SK-N-SH (cell line): ENCODE results near the gene COQ8B. TPM values are rescaled to one million over a fixed set of nuclear protein-coding genes. Genes with fewer than 3 reads are reported as not detected.

Experiments
- CTCF ChIA-PET: fragments of 300-600, 350-600 bp; formaldehyde crosslinking; extraction: SDS; loops from one replicate; lab custom pipeline; 2021; lab: Yijun Ruan, JAX
- POLR2A ChIA-PET: fragments of 350-600 bp; sonication (Branson Sonifier 250); formaldehyde crosslinking; extraction: SDS; loops from one replicate; lab custom pipeline; 2020; ENCODE audit warnings: antibody characterized with exemption, inconsistent platforms; lab: Yijun Ruan, JAX
- DNase-seq: peaks from one replicate; pipeline ENCODE4 v3.0.0; 2012
- H2AFZ ChIP-seq: fragments of 200-600 bp; sonication (generic); 2 replicates; pipeline ENCODE4 v1.8.1; 2016; ENCODE audit warnings: antibody characterized with exemption, mild to moderate bottlenecking, low read depth
- H3F3A ChIP-seq: fragments of 200-600 bp; sonication (generic); replicated peaks from 2 replicates; pipeline ENCODE3; 2016; ENCODE audit warnings: antibody characterized with exemption, mild to moderate bottlenecking; ENCODE audit not compliant: insufficient read depth
- H3K27ac ChIP-seq, 2 experiments: fragments of 200-500 bp in 1 of 2; fragments of 200-600 bp in 1 of 2; sonication (Bioruptor generic) in 1 of 2; sonication (generic), shearing (Covaris generic) in 1 of 2; 2 replicates each; pipeline versions ENCODE4 v1.5.1 to v1.6.1; 2014 to 2016; ENCODE audit warnings: low read depth in 2 of 2, inconsistent platforms in 1 of 2, low read length in 1 of 2, mild to moderate bottlenecking in 1 of 2, mixed read lengths in 1 of 2
- H3K27me3 ChIP-seq: fragments of 200-600 bp; sonication (generic), shearing (Covaris generic); 2 replicates; pipeline ENCODE4 v1.6.1; 2016; ENCODE audit warnings: mixed run types; ENCODE audit not compliant: insufficient read depth
- H3K36me3 ChIP-seq, 2 experiments: fragments of 200-500 bp in 1 of 2; fragments of 200-600 bp in 1 of 2; sonication (Bioruptor generic) in 1 of 2; sonication (generic) in 1 of 2; replicated peaks in 1 of 2; 2 replicates each; pipeline versions ENCODE3 to v1.5.1; 2014 to 2016; ENCODE audit warnings: low read length in 1 of 2, mild to moderate bottlenecking in 1 of 2; ENCODE audit not compliant: insufficient read depth in 2 of 2, control insufficient read depth in 1 of 2
- H3K4me1 ChIP-seq, 2 experiments: fragments of 200-500 bp in 1 of 2; fragments of 200-600 bp in 1 of 2; sonication (Bioruptor generic) in 1 of 2; sonication (generic), shearing (Covaris generic) in 1 of 2; 2 replicates each; pipeline versions ENCODE4 v1.5.1 to v1.6.1; 2014 to 2016; ENCODE audit warnings: low read depth in 1 of 2, low read length in 1 of 2, mixed run types in 1 of 2; ENCODE audit not compliant: insufficient read depth in 2 of 2, control insufficient read depth in 1 of 2
- H3K4me2 ChIP-seq: fragments of 200-600 bp; sonication (generic), shearing (Covaris generic); 2 replicates; pipeline ENCODE4 v1.6.1; 2017; ENCODE audit warnings: mixed run types
- H3K4me3 ChIP-seq, 2 experiments: fragments of 200-500 bp in 1 of 2; fragments of 200-600 bp in 1 of 2; sonication (Bioruptor generic) in 1 of 2; sonication (generic), shearing (Covaris generic) in 1 of 2; 2 replicates each; pipeline versions ENCODE4 v1.5.1 to v1.8.1; 2014 to 2016; ENCODE audit warnings: low read depth in 2 of 2, inconsistent platforms in 1 of 2, low read length in 1 of 2, mild to moderate bottlenecking in 1 of 2, mixed read lengths in 1 of 2, moderate library complexity in 1 of 2
- H3K79me2 ChIP-seq: fragments of 200-600 bp; sonication (generic); 2 replicates; pipeline ENCODE4 v1.8.1; 2017; ENCODE audit warnings: mild to moderate bottlenecking; ENCODE audit not compliant: insufficient read depth
- H3K9ac ChIP-seq: fragments of 200-600 bp; sonication (generic); 2 replicates; pipeline ENCODE4 v1.6.1; 2017; ENCODE audit warnings: mixed run types
- H3K9me2 ChIP-seq: fragments of 200-600 bp; sonication (generic); 2 replicates; pipeline ENCODE4 v1.6.1; 2017; ENCODE audit warnings: mixed run types
- H3K9me3 ChIP-seq: fragments of 200-600 bp; sonication (generic); 2 replicates; pipeline ENCODE4 v1.6.1; 2017; ENCODE audit warnings: mixed run types, mild to moderate bottlenecking, moderate library complexity
- H4K20me1 ChIP-seq: fragments of 200-600 bp; sonication (generic); 2 replicates; pipeline ENCODE4 v1.6.1; 2017; ENCODE audit warnings: mild to moderate bottlenecking, mixed run types; ENCODE audit not compliant: insufficient read depth
- CHD2 ChIP-seq: fragments of 150-350 bp; IDR thresholded peaks from 2 replicates; pipeline ENCODE4 v1.6.1; 2018; ENCODE audit warnings: low read length; ENCODE audit not compliant: partially characterized antibody
- CTCF ChIP-seq: fragments of 200-600 bp; sonication (generic); IDR thresholded peaks from 2 replicates; pipeline ENCODE4 v1.6.1; 2017; ENCODE audit warnings: antibody characterized with exemption, mild to moderate bottlenecking, moderate library complexity
- EP300 ChIP-seq, 2 experiments: IDR thresholded peaks; 2 replicates each; pipeline versions ENCODE4 v1.4.0 to v1.6.1; 2012; ENCODE audit warnings: borderline replicate concordance in 1 of 2, low read depth in 1 of 2, low read length in 1 of 2
- FOXJ3 ChIP-seq: sonication (generic); formaldehyde crosslinking; IDR thresholded peaks from 2 replicates; pipeline ENCODE4 v1.5.1; 2020; ENCODE audit warnings: mild to moderate bottlenecking, missing genetic modification reagents
- FOXM1 ChIP-seq: IDR thresholded peaks from 2 replicates; pipeline ENCODE4 v1.4.0; 2012; ENCODE audit warnings: low read depth, mild to moderate bottlenecking
- GATA2 ChIP-seq: sonication (generic); formaldehyde crosslinking; IDR thresholded peaks from 2 replicates; pipeline ENCODE4 v1.5.0; 2020; ENCODE audit warnings: mild to moderate bottlenecking, missing genetic modification reagents
- IRF3 ChIP-seq: fragments of 150-350 bp; IDR thresholded peaks from 2 replicates; pipeline ENCODE4 v1.6.1; 2016; ENCODE audit warnings: mild to moderate bottlenecking, low read depth, low read length
- MAX ChIP-seq: IDR thresholded peaks from 2 replicates; pipeline ENCODE4 v1.4.0; 2012; ENCODE audit warnings: low read depth
- MEF2A ChIP-seq: IDR thresholded peaks from 2 replicates; pipeline ENCODE4 v1.4.0; 2012; ENCODE audit warnings: low read depth, borderline replicate concordance
- MXI1 ChIP-seq: IDR thresholded peaks from 2 replicates; pipeline ENCODE4 v1.6.1; 2012; ENCODE audit warnings: mild to moderate bottlenecking, low read depth, low read length, improper control_type of control experiment
- NFIC ChIP-seq: IDR thresholded peaks from 2 replicates; pipeline ENCODE4 v1.4.0; 2012; ENCODE audit warnings: borderline replicate concordance
- NRF1 ChIP-seq: IDR thresholded peaks from 2 replicates; pipeline ENCODE4 v1.6.1; 2012; ENCODE audit warnings: low read depth, mild to moderate bottlenecking, low read length
- PBX3 ChIP-seq: IDR thresholded peaks from 2 replicates; pipeline ENCODE4; 2012
- RCOR1 ChIP-seq: fragments of 150-350 bp; IDR thresholded peaks from 2 replicates; pipeline ENCODE4 v1.6.1; 2017; ENCODE audit warnings: antibody characterized with exemption, low read length
- REST ChIP-seq: IDR thresholded peaks from 2 replicates; pipeline ENCODE4 v1.6.1; 2012; ENCODE audit warnings: mild to moderate bottlenecking, low read depth, low read length, moderate library complexity
- RXRA ChIP-seq: IDR thresholded peaks from 2 replicates; pipeline ENCODE4 v1.4.0; 2012; ENCODE audit warnings: low read depth, mild to moderate bottlenecking, borderline replicate concordance
- SMC3 ChIP-seq: IDR thresholded peaks from 2 replicates; pipeline ENCODE4 v1.6.1; 2012; ENCODE audit warnings: low read depth, low read length, improper control_type of control experiment
- TAF1 ChIP-seq: IDR thresholded peaks from 2 replicates; pipeline ENCODE4 v1.6.1; 2012; ENCODE audit warnings: low read depth, mild to moderate bottlenecking, low read length, moderate library complexity, borderline replicate concordance
- TEAD4 ChIP-seq: IDR thresholded peaks from 2 replicates; pipeline ENCODE4 v1.4.0; 2012; ENCODE audit warnings: mild to moderate bottlenecking, borderline replicate concordance; ENCODE audit not compliant: insufficient read depth
- USF2 ChIP-seq: fragments of 150-350 bp; IDR thresholded peaks from 2 replicates; pipeline ENCODE4 v1.6.1; 2017; ENCODE audit warnings: antibody characterized with exemption, low read length, low read depth, borderline replicate concordance
- YY1 ChIP-seq: IDR thresholded peaks from 2 replicates; pipeline ENCODE4 v1.4.0; 2012; ENCODE audit warnings: low read depth, mild to moderate bottlenecking
- ZBTB33 ChIP-seq: IDR thresholded peaks from 2 replicates; pipeline ENCODE4 v1.4.0; 2012; ENCODE audit warnings: low read depth, borderline replicate concordance
- WGBS: methylation state at CpG from one replicate; pipeline ENCODE4 v1.1.6; 2017; ENCODE audit warnings: low lambda C conversion rate; 5-methylcytosine and 5-hydroxymethylcytosine counted together
- polyA plus RNA-seq, 3 experiments: library from polyadenylated mRNA; depleted of rRNA; stranded (reverse); fragments of >200 nt; gene quantifications; 2 replicates each; pipeline ENCODE4 v1.2.3, GENCODE V29; 2012

The COQ8B gene
- polyA plus RNA-seq, 1 of the 3 experiments (the other 2 are of a cell fraction) = 43.8 TPM

GRCh38 chr19:40716031-40716481, 630 bp downstream of the COQ8B start:
- DNase-seq = no peak
- peaks cover 17% of the 10 kb centered on the region for H3F3A ChIP-seq
- H3K9ac ChIP-seq = peak overlapping the region; percentile 98
- WGBS = under 1% methylated on average over 8 of the region's 8 CpGs
- H3K4me3 ChIP-seq = peak overlapping the region; percentile 70 to 80
- H3K27ac ChIP-seq = peak overlapping the region; percentile 96 to 100
- H3K79me2 ChIP-seq = peaks cover 54% of the 10 kb centered on the region
- CTCF ChIA-PET = interaction anchor here (0.9 to 1.0 kb wide), 3 partner anchors 53 to 89 kb away, joined by 3 to 5 read pairs (median 3); no protein-coding TSS in a partner anchor
- POLR2A ChIA-PET = interaction anchor here (0.6 to 1.8 kb wide), 5 partner anchors 25 to 90 kb away, joined by 3 to 15 read pairs (median 4); partner anchors contain the start of genes ACTMAP, RAB4B and SNRPA
- peaks cover 8 to 35% of the 10 kb centered on the region in 2 experiments; a peak in 1 of 4 replicates for H3K4me1 ChIP-seq
- H4K20me1 ChIP-seq = no peaks in the 10 kb centered on the region; the same call in 1 of the 2 replicates
- peaks cover 0 to 16% of the 10 kb centered on the region in 2 experiments for H3K36me3 ChIP-seq
- H3K27me3 ChIP-seq = no peaks in the 10 kb centered on the region
- H3K9me3 ChIP-seq = no peaks in the 10 kb centered on the region
- H3K4me2 ChIP-seq = peak overlapping the region; percentile 89
- no peaks in the 10 kb centered on the region for H3K9me2 ChIP-seq
- 0 out of 2 replicates have a peak overlapping the region, but pooled peaks have one; percentile 53 for H2AFZ ChIP-seq
- TF ChIP-seq PBX3 = peak; percentile 84
- no peak; the same call in 1 of the 2 replicates for TF ChIP-seq MEF2A
- no peak for TF ChIP-seq SMC3
- peak; percentile 48; the same call in 1 of the 2 replicates for TF ChIP-seq RXRA
- no peak for TF ChIP-seq MAX
- TF ChIP-seq IRF3 = no peak
- TF ChIP-seq MXI1 = no peak
- no peak for TF ChIP-seq ZBTB33
- TF ChIP-seq CHD2 = no peak
- TF ChIP-seq FOXJ3 (CRISPR knock-in tag) = no peak
- TF ChIP-seq CTCF = no peak
- no peak for TF ChIP-seq TEAD4
- TF ChIP-seq TAF1 = no peak
- no peak for TF ChIP-seq USF2
- TF ChIP-seq EP300 (IDR thresholded peaks at IDR 0.05; ENCODE audit: borderline replicate concordance in 1 of 2, low read depth in 1 of 2, low read length in 1 of 2) = no peak
- no peak for TF ChIP-seq FOXM1
- no peak for TF ChIP-seq RCOR1
- no peak for TF ChIP-seq YY1
- no peak for TF ChIP-seq REST
- TF ChIP-seq GATA2 (CRISPR knock-in tag) = no peak
- peak; percentile 68 for TF ChIP-seq NFIC
- TF ChIP-seq NRF1 = no peak
